K562 (cell line): ENCODE results near the gene MMS22L. TPM values are rescaled to one million over a fixed set of nuclear protein-coding genes. Genes with fewer than 3 reads are reported as not detected.

ENCODE experiments used
- ATAC-seq: fragments of 200-7000 bp; cut with Tn5 transposase; 3 replicates; pipeline ENCODE4 v1.9.1; 2020; ENCODE audit warnings: moderate library complexity
- BruUV-seq: library from RNA; stranded (reverse); fragments of 400-500 nt; replicated peaks from 2 replicates; lab custom pipeline; 2021; lab: Mats Ljungman, UMichigan
- CTCF ChIA-PET: fragments of 300-600 bp; formaldehyde crosslinking; extraction: SDS; loops from one replicate; lab custom pipeline; 2021; ENCODE audit warnings: low intra/inter-chr PET ratio; lab: Yijun Ruan, JAX
- POLR2A ChIA-PET: fragments of 300-600, 350-650 bp; sonication (Branson Sonifier 250); formaldehyde crosslinking; extraction: SDS; loops from one replicate; lab custom pipeline; 2021; ENCODE audit warnings: antibody characterized with exemption, inconsistent platforms; lab: Yijun Ruan, JAX
- DNase-seq, 4 experiments: peaks; one replicate each; pipeline versions ENCODE4 v3.0.0 to v3.0.0-alpha.2; 2011 to 2018; ENCODE audit warnings: low spot score in 3 of 4, mixed read lengths in 3 of 4; ENCODE audit errors: extremely low read depth in 1 of 4
- FAIRE-seq: peaks from 2 replicates; lab custom pipeline; 2011; peaks lifted over from hg19 to GRCh38; lab: Jason Lieb, UNC
- H2AFZ ChIP-seq: 2 replicates; pipeline ENCODE4 v1.6.0; 2011; ENCODE audit warnings: low read depth, low read length, control low read depth, inconsistent platforms
- H3K27ac ChIP-seq: fragments of 200-600 bp; 3 replicates; pipeline ENCODE4 v1.8.0; 2011; ENCODE audit warnings: low read depth, mild to moderate bottlenecking, control low read depth, inconsistent platforms, low read length, moderate library complexity, mixed read lengths; ENCODE audit errors: extremely low read depth
- H3K27me3 ChIP-seq, 2 experiments: fragments of 300-600 bp in 1 of 2; 2 replicates in 1 of 2; 3 replicates in 1 of 2; pipeline versions ENCODE4 v1.6.0 to v1.8.0; 2011; ENCODE audit warnings: inconsistent platforms in 2 of 2, low read length in 2 of 2, mild to moderate bottlenecking in 1 of 2, mixed read lengths in 1 of 2, moderate library complexity in 1 of 2; ENCODE audit not compliant: control insufficient read depth in 2 of 2, insufficient read depth in 2 of 2
- H3K36me3 ChIP-seq: fragments of 300-600 bp; 3 replicates; pipeline ENCODE4 v1.8.0; 2011; ENCODE audit warnings: mild to moderate bottlenecking, low read length, inconsistent platforms; ENCODE audit not compliant: control insufficient read depth, insufficient read depth
- H3K4me1 ChIP-seq, 2 experiments: fragments of 200-600 bp in 1 of 2; replicated peaks in 1 of 2; 2 replicates in 1 of 2; 3 replicates in 1 of 2; pipeline versions ENCODE4 v1.5.1 to v1.8.0; 2011; ENCODE audit warnings: inconsistent platforms in 2 of 2, low read length in 2 of 2, mild to moderate bottlenecking in 1 of 2, mixed read lengths in 1 of 2, moderate library complexity in 1 of 2; ENCODE audit not compliant: control insufficient read depth in 2 of 2, insufficient read depth in 2 of 2
- H3K4me2 ChIP-seq: 2 replicates; pipeline ENCODE4 v1.6.1; 2011; ENCODE audit warnings: low read length, control low read depth, inconsistent platforms, mixed read lengths; ENCODE audit not compliant: insufficient read depth
- H3K4me3 ChIP-seq: fragments of 200-600 bp; sonication (generic), shearing (Covaris generic); 2 replicates; pipeline ENCODE4 v1.5.1; 2016; ENCODE audit warnings: control low read depth, inconsistent platforms
- H3K79me2 ChIP-seq: fragments of 200-600 bp; 3 replicates; pipeline ENCODE4 v1.8.0; 2011; ENCODE audit warnings: low read length, inconsistent platforms; ENCODE audit not compliant: control insufficient read depth, insufficient read depth
- H3K9ac ChIP-seq, 2 experiments: 2 replicates each; pipeline versions ENCODE4 v1.6.0 to v1.6.1; 2011; ENCODE audit warnings: low read depth in 2 of 2, low read length in 2 of 2, control low read depth in 1 of 2, inconsistent platforms in 1 of 2, mild to moderate bottlenecking in 1 of 2, mixed read lengths in 1 of 2; ENCODE audit not compliant: insufficient read depth in 1 of 2
- H3K9me1 ChIP-seq: one replicate; pipeline ENCODE4 v1.6.0; 2011; ENCODE audit warnings: inconsistent platforms, mild to moderate bottlenecking, low read length, moderate library complexity; ENCODE audit not compliant: control insufficient read depth, insufficient read depth
- H3K9me3 ChIP-seq: replicated peaks from 2 replicates; pipeline ENCODE4 v1.5.1; 2011; ENCODE audit warnings: low read depth, low read length, inconsistent platforms; ENCODE audit not compliant: control insufficient read depth, insufficient read depth
- H4K20me1 ChIP-seq: replicated peaks from 2 replicates; pipeline ENCODE4 v1.6.1; 2011; ENCODE audit warnings: low read length, inconsistent platforms, mixed read lengths; ENCODE audit not compliant: control insufficient read depth, insufficient read depth
- COPS2 ChIP-seq: fragments of 450-650 bp; conservative IDR thresholded peaks from 2 replicates; pipeline ENCODE4 v1.6.1; 2016; ENCODE audit warnings: mild to moderate bottlenecking, moderate library complexity
- ETV1 ChIP-seq: fragments of 450-650 bp; conservative IDR thresholded peaks from 2 replicates; pipeline ENCODE4 v1.6.1; 2016; ENCODE audit warnings: missing genetic modification characterization, control low read depth, low read depth, missing compliant biosample characterization
- GATA2 ChIP-seq: sonication (generic); formaldehyde crosslinking; IDR thresholded peaks from 2 replicates; pipeline ENCODE4 v1.4.0; 2020; ENCODE audit warnings: mild to moderate bottlenecking, missing genetic modification reagents
- GATAD2A ChIP-seq: fragments of 450-650 bp; IDR thresholded peaks from 2 replicates; pipeline ENCODE4 v1.6.1; 2017
- MBD2 ChIP-seq: sonication (generic); IDR thresholded peaks from 2 replicates; pipeline ENCODE4 v1.6.1; 2016; ENCODE audit warnings: low read depth, borderline replicate concordance
- NR0B1 ChIP-seq: fragments of 450-650 bp; IDR thresholded peaks from one replicate; pipeline ENCODE4 v1.6.1; 2018; ENCODE audit warnings: mild to moderate bottlenecking, moderate library complexity; ENCODE audit not compliant: partially characterized antibody
- NR3C1 ChIP-seq: sonication (generic); formaldehyde crosslinking; IDR thresholded peaks from 2 replicates; pipeline ENCODE4 v1.8.1; 2022; ENCODE audit warnings: missing genetic modification reagents
- POLR2G ChIP-seq: fragments of 200-400 bp; formaldehyde crosslinking; IDR thresholded peaks from 2 replicates; pipeline ENCODE4 v1.6.1; 2017; ENCODE audit warnings: low read depth, mild to moderate bottlenecking, antibody characterized with exemption, low read length, moderate library complexity
- POLR3G ChIP-seq: IDR thresholded peaks from 2 replicates; pipeline ENCODE4 v1.6.1; 2011; ENCODE audit not compliant: insufficient read length, insufficient replicate concordance; ENCODE audit errors: extremely low read depth
- SMARCB1 ChIP-seq: IDR thresholded peaks from 2 replicates; pipeline ENCODE4 v1.6.1; 2011; ENCODE audit warnings: improper control_type of control experiment, low read depth; ENCODE audit not compliant: insufficient read length
- in situ Hi-C: fragments of 300-500 bp; cut with MboI; formaldehyde crosslinking; loops from 4 replicates; pipeline ENCODE4 v1.15.0; 2018; ENCODE audit warnings: inconsistent platforms, mixed read lengths
- intact Hi-C: fragments of 100-400 bp; cut with micrococcal nuclease; formaldehyde crosslinking; loops from 2 replicates; pipeline ENCODE4 v1.14.2; 2022
- polyA plus RNA-seq, 8 experiments: library from polyadenylated mRNA; depleted of rRNA in 4 of 8; stranded (reverse) in 5 of 8; unstranded in 3 of 8; fragments of >200 nt; fragmentation: Nextera tagmentation in 2 of 8; fragmentation: Illumina TruSeq in 1 of 8; extraction: Ambion mirVana in 2 of 8; extraction: Trizol in 1 of 8; gene quantifications; 2 replicates each; pipeline versions ENCODE4 v1.2.1 to v1.2.3, GENCODE V29; 2011 to 2014; ENCODE audit warnings: inconsistent platforms in 1 of 8, missing spikeins in 1 of 8
- total RNA-seq, 7 experiments: library from RNA; depleted of rRNA in 6 of 7; stranded (reverse); fragments of >200 nt in 6 of 7; fragmentation: Illumina TruSeq in 2 of 7; extraction: Trizol in 2 of 7; gene quantifications; 2 replicates each; pipeline versions ENCODE4 v1.2.1 to v1.2.3, GENCODE V29; 2011 to 2021; ENCODE audit warnings: low replicate concordance in 1 of 7
- TF ChIP-seq, protein P1 (sequence below): fragments of 250-450 bp; sonication (Bioruptor Pico); IDR thresholded peaks from 2 replicates; pipeline ENCODE4 v1.8.0; 2021; ENCODE audit warnings: borderline replicate concordance, mild to moderate bottlenecking, moderate library complexity; ENCODE audit not compliant: poor library complexity, severe bottlenecking

The MMS22L gene
- total and polyA plus RNA-seq, 9 of the 15 experiments (the other 6 are each of a cell fraction or from before 2014, with no cell fraction given), result 13.0 to 59.5 (median 26.9) TPM

DNA sequence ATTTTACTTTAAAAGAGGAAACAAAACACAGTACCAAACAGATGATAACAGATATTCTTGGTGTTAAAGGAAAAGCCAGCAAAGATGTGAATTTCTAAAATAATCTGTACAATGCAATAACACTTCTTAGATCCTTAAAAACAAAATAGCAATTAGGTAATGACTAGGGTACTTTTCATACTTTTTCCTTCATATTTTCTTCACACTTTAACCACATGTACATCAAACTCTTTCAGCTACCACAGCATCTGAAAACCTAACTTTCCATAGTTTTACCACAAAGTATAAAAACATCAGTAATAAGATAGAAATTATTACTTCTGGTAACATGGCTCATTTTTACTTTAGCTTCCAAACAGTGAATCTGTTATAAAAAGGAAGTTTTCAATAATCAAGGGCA is 141.3 kb downstream of the MMS22L start:
- ChIA-PET CTCF (no interaction called here), POLR2A (no interaction called here)
- no peaks in the 10 kb centered on the region for H3K79me2 ChIP-seq
- H3K4me3 ChIP-seq, result no peak overlapping the region
- peaks cover 5% of the 10 kb centered on the region; the same call in 1 of the 3 replicates for H3K36me3 ChIP-seq
- H2AFZ ChIP-seq, result no peak overlapping the region
- TF ChIP-seq GATAD2A (no peak), COPS2 (no peak), NR0B1 (no peak), NR3C1 (CRISPR knock-in tag) (no peak), ETV1 (tag) (no peak), POLR2G (no peak), MBD2 (no peak), GATA2 (no peak), SMARCB1 (no peak), POLR3G (no peak)
- TF ChIP-seq, protein P1, sequence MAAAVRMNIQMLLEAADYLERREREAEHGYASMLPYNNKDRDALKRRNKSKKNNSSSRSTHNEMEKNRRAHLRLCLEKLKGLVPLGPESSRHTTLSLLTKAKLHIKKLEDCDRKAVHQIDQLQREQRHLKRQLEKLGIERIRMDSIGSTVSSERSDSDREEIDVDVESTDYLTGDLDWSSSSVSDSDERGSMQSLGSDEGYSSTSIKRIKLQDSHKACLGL (CRISPR knock-in tag), result no peak
- H3K27me3 ChIP-seq, result no peaks in the 10 kb centered on the region
- peak; percentile 67 for FAIRE-seq
- H3K9me3 ChIP-seq, result no peaks in the 10 kb centered on the region
- no TSS peak for BruUV-seq
- no peak overlapping the region for H3K9ac ChIP-seq
- no peaks in the 10 kb centered on the region for H3K4me1 ChIP-seq
- no peak overlapping the region for H3K27ac ChIP-seq
- H3K9me1 ChIP-seq, result no peaks in the 10 kb centered on the region
- no peak overlapping the region for H3K4me2 ChIP-seq
- no peak for ATAC-seq
- in situ Hi-C loops (no loop called here), intact Hi-C loops (no loop called here)
- no peaks in the 10 kb centered on the region for H4K20me1 ChIP-seq
- DNase-seq, result no peak
